Activated CD4-positive, CD25-positive, alpha-beta regulatory T cell treated with anti-CD3 and anti-CD28 coated beads, Interleukin-2, amount 50 U/mL, for 16 hours (primary cell): ENCODE data around the gene CREB3L2.
"Not testable (repeated sequence)": the region's sequence is repeated elsewhere in the genome, so short reads cannot be mapped to it uniquely, and the experiment has no call there.

ENCODE experiments used
- DNase-seq: peaks from one replicate; pipeline ENCODE4 v3.0.0-alpha.2; 2020; ENCODE audit warnings: low read depth, low spot score

CREB3L2 gene

GRCh38 chr7:138001529-138002095, at the start of gene CREB3L2:
CREB3L2 (minus strand) TSS chr7:138002086; CDS start chr7:138001705, 381 bp downstream.
- DNase-seq = peak; percentile 32

- no peak for DNase-seq
Measured at GRCh38 chr7:138049505-138050116, 47.7 kb upstream of the CREB3L2 start.

GRCh38 chr7:138047907-138048306, 46.0 kb upstream of the CREB3L2 start:
- DNase-seq = no peak

GRCh38 chr7:138044897-138045296, 43.0 kb upstream of the CREB3L2 start:
- DNase-seq = no peak

GRCh38 chr7:138040063-138040462, 38.2 kb upstream of the CREB3L2 start:
- DNase-seq = not testable (repeated sequence)

- DNase-seq = no peak
Measured at GRCh38 chr7:138036135-138036534, 34.2 kb upstream of the CREB3L2 start.

- no peak for DNase-seq
Measured at GRCh38 chr7:138033241-138033640, 31.4 kb upstream of the CREB3L2 start.

GRCh38 chr7:138032770-138033169, 30.9 kb upstream of the CREB3L2 start:
- no peak for DNase-seq

- DNase-seq = no peak
Measured at GRCh38 chr7:138032186-138032585, 30.3 kb upstream of the CREB3L2 start.

GRCh38 chr7:138030679-138031351, 28.9 kb upstream of the CREB3L2 start:
- DNase-seq = no peak

GRCh38 chr7:138029941-138030340, 28.1 kb upstream of the CREB3L2 start:
- no peak for DNase-seq

- no peak for DNase-seq
Measured at GRCh38 chr7:138029126-138029525, 27.2 kb upstream of the CREB3L2 start.

GRCh38 chr7:138027100-138027499, 25.2 kb upstream of the CREB3L2 start:
- no peak for DNase-seq

GRCh38 chr7:138025215-138026186, 23.6 kb upstream of the CREB3L2 start:
- DNase-seq = no peak

- DNase-seq = no peak
Measured at GRCh38 chr7:138024765-138025164, 22.9 kb upstream of the CREB3L2 start.

GRCh38 chr7:138024343-138024691, 22.4 kb upstream of the CREB3L2 start:
- DNase-seq = no peak

GRCh38 chr7:138023618-138024342, 21.9 kb upstream of the CREB3L2 start:
- DNase-seq = no peak

GRCh38 chr7:138021889-138022288, 20.0 kb upstream of the CREB3L2 start:
- DNase-seq = no peak

- no peak for DNase-seq
Measured at GRCh38 chr7:138017992-138018391, 16.1 kb upstream of the CREB3L2 start.

- no peak for DNase-seq
Measured at GRCh38 chr7:138015096-138015495, 13.2 kb upstream of the CREB3L2 start.

- no peak for DNase-seq
Measured at GRCh38 chr7:138014686-138015085, 12.8 kb upstream of the CREB3L2 start.
